Loucy (cell line): ENCODE measurements around the gene SLC44A1.

ENCODE experiments used
- H2AFZ ChIP-seq: fragments of 200-600 bp; sonication (generic); 2 replicates; pipeline ENCODE4 v1.6.0; 2016; ENCODE audit warnings: antibody characterized with exemption, mild to moderate bottlenecking, low read length, moderate library complexity
- H3F3A ChIP-seq: fragments of 200-600 bp; 2 replicates; pipeline ENCODE4 v1.6.0; 2016; ENCODE audit warnings: antibody characterized with exemption, low read depth, mild to moderate bottlenecking
- H3K27me3 ChIP-seq: fragments of 200-600 bp; sonication (generic); 2 replicates; pipeline ENCODE4 v1.6.1; 2014; ENCODE audit warnings: low read length, mild to moderate bottlenecking; ENCODE audit not compliant: insufficient read depth, poor library complexity, severe bottlenecking
- H3K36me3 ChIP-seq: fragments of 200-600 bp; sonication (generic); 2 replicates; pipeline ENCODE4 v1.6.1; 2016; ENCODE audit warnings: low read length; ENCODE audit not compliant: insufficient read depth
- H3K4me1 ChIP-seq: fragments of 200-600 bp; sonication (generic); 2 replicates; pipeline ENCODE4 v1.5.1; 2014; ENCODE audit warnings: low read length, mild to moderate bottlenecking; ENCODE audit not compliant: insufficient read depth, poor library complexity, severe bottlenecking
- H3K4me2 ChIP-seq: fragments of 200-600 bp; sonication (generic); 2 replicates; pipeline ENCODE4 v1.6.0; 2014; ENCODE audit warnings: antibody characterized with exemption, low read length, low read depth, mild to moderate bottlenecking; ENCODE audit not compliant: poor library complexity, severe bottlenecking
- H3K4me3 ChIP-seq: fragments of 200-600 bp; sonication (generic); 2 replicates; pipeline ENCODE4 v1.5.1; 2014; ENCODE audit warnings: low read length, mild to moderate bottlenecking, mixed read lengths; ENCODE audit not compliant: poor library complexity, severe bottlenecking
- H3K79me2 ChIP-seq: fragments of 200-600 bp; sonication (generic); 2 replicates; pipeline ENCODE4 v1.6.1; 2014; ENCODE audit warnings: low read length; ENCODE audit not compliant: insufficient read depth
- H3K9ac ChIP-seq: fragments of 200-600 bp; sonication (generic); 2 replicates; pipeline ENCODE4 v1.6.0; 2014; ENCODE audit warnings: mild to moderate bottlenecking, low read depth, low read length, moderate library complexity; ENCODE audit not compliant: poor library complexity, severe bottlenecking
- H3K9me2 ChIP-seq: fragments of 200-600 bp; sonication (generic); replicated peaks from 2 replicates; pipeline ENCODE4 v1.6.1; 2016; ENCODE audit warnings: low read depth, low read length, mixed read lengths
- H3K9me3 ChIP-seq: fragments of 200-600 bp; sonication (generic); 2 replicates; pipeline ENCODE4 v1.6.1; 2014; ENCODE audit warnings: mild to moderate bottlenecking, antibody characterized with exemption, low read length, low read depth; ENCODE audit not compliant: insufficient read depth
- H4K20me1 ChIP-seq: fragments of 200-600 bp; sonication (generic); 2 replicates; pipeline ENCODE4 v1.6.0; 2014; ENCODE audit warnings: antibody characterized with exemption, low read length, mild to moderate bottlenecking; ENCODE audit not compliant: insufficient read depth, poor library complexity, severe bottlenecking
- CTCF ChIP-seq: fragments of 200-600 bp; sonication (generic); conservative IDR thresholded peaks from 2 replicates; pipeline ENCODE4 v1.5.1; 2014; ENCODE audit warnings: mild to moderate bottlenecking, antibody characterized with exemption, low read length
- EZH2phosphoT487 ChIP-seq: fragments of 200-600 bp; IDR thresholded peaks from 2 replicates; pipeline ENCODE4 v1.6.1; 2018; ENCODE audit warnings: antibody characterized with exemption, mild to moderate bottlenecking, moderate library complexity, borderline replicate concordance

SLC44A1 gene

GRCh38 chr9:105329719-105330062 lies 85.2 kb downstream of the SLC44A1 start:
- peaks cover 22% of the 10 kb centered on the region for H3K4me1 ChIP-seq
- peaks cover 12% of the 10 kb centered on the region; the same call in 1 of the 2 replicates for H3K36me3 ChIP-seq
- TF ChIP-seq EZH2phosphoT487 (no peak), CTCF (no peak)
- H3K9me3 ChIP-seq: no peaks in the 10 kb centered on the region
- H3K9me2 ChIP-seq: no peaks in the 10 kb centered on the region
- no peaks in the 10 kb centered on the region for H3K27me3 ChIP-seq
- H3K9ac ChIP-seq: no peak overlapping the region
- peaks cover 57% of the 10 kb centered on the region for H3K79me2 ChIP-seq
- H3K4me2 ChIP-seq: no peak overlapping the region
- H4K20me1 ChIP-seq: no peaks in the 10 kb centered on the region
- H3K4me3 ChIP-seq: no peak overlapping the region
- no peaks in the 10 kb centered on the region for H3F3A ChIP-seq
- no peak overlapping the region for H2AFZ ChIP-seq

- Histone ChIP-seq H2AFZ (no peak overlapping the region), H3K9ac (no peak overlapping the region), H3K9me3 (no peaks in the 10 kb centered on the region), H3K79me2 (peaks cover 52% of the 10 kb centered on the region), H4K20me1 (no peaks in the 10 kb centered on the region), H3K4me1 (peaks cover 22% of the 10 kb centered on the region), H3K4me2 (no peak overlapping the region), H3K36me3 (peaks cover 6% of the 10 kb centered on the region; the same call in 1 of the 2 replicates), H3F3A (no peaks in the 10 kb centered on the region), H3K27me3 (no peaks in the 10 kb centered on the region), H3K9me2 (no peaks in the 10 kb centered on the region), H3K4me3 (no peak overlapping the region)
- TF ChIP-seq CTCF (no peak), EZH2phosphoT487 (no peak)
Observed at GRCh38 chr9:105330201-105330600, 85.8 kb downstream of the SLC44A1 start.

GRCh38 chr9:105330755-105331154 lies 86.3 kb downstream of the SLC44A1 start:
- H3F3A ChIP-seq: no peaks in the 10 kb centered on the region
- H4K20me1 ChIP-seq: no peaks in the 10 kb centered on the region
- H3K9me3 ChIP-seq: no peaks in the 10 kb centered on the region
- no peak overlapping the region for H3K9ac ChIP-seq
- no peak for TF ChIP-seq CTCF
- H2AFZ ChIP-seq: no peak overlapping the region
- peaks cover 22% of the 10 kb centered on the region for H3K4me1 ChIP-seq
- H3K27me3 ChIP-seq: no peaks in the 10 kb centered on the region
- H3K36me3 ChIP-seq: peaks cover 8% of the 10 kb centered on the region; the same call in 1 of the 2 replicates
- H3K4me2 ChIP-seq: no peak overlapping the region
- H3K4me3 ChIP-seq: no peak overlapping the region
- no peaks in the 10 kb centered on the region for H3K9me2 ChIP-seq
- H3K79me2 ChIP-seq: peaks cover 52% of the 10 kb centered on the region
